Mucosa of rectum (tissue), 2 donors: ENCODE measurements around the gene ANKRD30B.
"Not testable (repeated sequence)": the region's sequence is repeated elsewhere in the genome, so short reads cannot be mapped to it uniquely, and the experiment has no call there.

Experiments
- H3K27ac ChIP-seq, 2 donors: one replicate each; pipeline ENCODE4 v1.7.0; 2013; ENCODE audit warnings: inconsistent platforms in 2 of 2, low read depth in 2 of 2, low read length in 2 of 2
- H3K27me3 ChIP-seq, 2 donors: one replicate each; pipeline ENCODE4 v1.7.0; 2013; ENCODE audit warnings: low read length in 2 of 2; ENCODE audit not compliant: control insufficient read depth in 2 of 2, insufficient read depth in 2 of 2
- H3K36me3 ChIP-seq, 2 donors: one replicate each; pipeline ENCODE4 v1.7.0; 2013; ENCODE audit warnings: low read length in 2 of 2; ENCODE audit not compliant: control insufficient read depth in 2 of 2, insufficient read depth in 2 of 2
- H3K4me1 ChIP-seq, 2 donors: one replicate each; pipeline ENCODE4 v1.7.0; 2013; ENCODE audit warnings: low read length in 2 of 2, mild to moderate bottlenecking in 1 of 2; ENCODE audit not compliant: control insufficient read depth in 2 of 2, insufficient read depth in 2 of 2
- H3K4me3 ChIP-seq, 2 donors: one replicate each; pipeline ENCODE4 v1.7.0; 2013; ENCODE audit warnings: low read length in 2 of 2
- H3K9ac ChIP-seq, 2 donors: one replicate each; pipeline ENCODE4 v1.7.0; 2013; ENCODE audit warnings: low read length in 2 of 2, low read depth in 1 of 2, mild to moderate bottlenecking in 1 of 2
- H3K9me3 ChIP-seq, 2 donors: one replicate each; pipeline ENCODE4 v1.7.0; 2013; ENCODE audit warnings: low read length in 2 of 2; ENCODE audit not compliant: control insufficient read depth in 2 of 2
- donor health status: healthy.
- donor health status: Normal muscosa, but diverticular disease.

ANKRD30B gene

DNA sequence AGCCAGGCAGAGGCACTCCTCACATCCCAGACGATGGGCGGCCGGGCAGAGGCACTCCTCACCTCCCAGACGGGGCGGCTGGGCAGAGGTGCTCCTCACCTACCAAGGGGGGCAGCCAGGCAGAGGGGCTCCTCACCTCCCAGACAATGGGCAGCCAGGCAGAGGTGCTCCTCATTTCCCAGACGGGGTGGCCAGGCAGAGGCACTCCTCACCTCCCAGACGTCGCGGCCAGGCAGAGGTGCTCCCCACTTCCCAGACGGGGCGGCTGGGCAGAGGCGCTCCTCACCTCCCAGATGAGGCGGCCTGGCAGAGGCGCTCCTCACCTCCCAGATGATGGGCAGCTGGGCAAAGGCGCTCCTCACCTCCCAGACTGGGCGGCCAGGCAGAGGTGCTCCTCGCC is 107.7 kb downstream of the ANKRD30B start:
- H3K9ac ChIP-seq, H3K27me3 ChIP-seq, H3K27ac ChIP-seq, H3K4me1 ChIP-seq, H3K9me3 ChIP-seq, H3K4me3 ChIP-seq, H3K36me3 ChIP-seq: not testable (repeated sequence)

GRCh38 chr18:14856256-14856655 is 108.3 kb downstream of the ANKRD30B start:
- H3K27me3 ChIP-seq, H3K4me1 ChIP-seq, H3K9me3 ChIP-seq, H3K27ac ChIP-seq, H3K36me3 ChIP-seq, H3K4me3 ChIP-seq, H3K9ac ChIP-seq: not testable (repeated sequence)

GRCh38 chr18:14858514-14858913 is 110.5 kb downstream of the ANKRD30B start:
- not testable (repeated sequence) for H3K27ac ChIP-seq, H3K27me3 ChIP-seq, H3K9ac ChIP-seq

GRCh38 chr18:14859995-14860394 is 112.0 kb downstream of the ANKRD30B start:
- not testable (repeated sequence) for H3K9ac ChIP-seq, H3K4me1 ChIP-seq, H3K9me3 ChIP-seq, H3K36me3 ChIP-seq, H3K4me3 ChIP-seq, H3K27me3 ChIP-seq, H3K27ac ChIP-seq

More at GRCh38 chr18:14858514-14858913, 110.5 kb downstream of the ANKRD30B start:
- H3K9me3 ChIP-seq, H3K4me3 ChIP-seq, H3K4me1 ChIP-seq, H3K36me3 ChIP-seq: not testable (repeated sequence)

DNA sequence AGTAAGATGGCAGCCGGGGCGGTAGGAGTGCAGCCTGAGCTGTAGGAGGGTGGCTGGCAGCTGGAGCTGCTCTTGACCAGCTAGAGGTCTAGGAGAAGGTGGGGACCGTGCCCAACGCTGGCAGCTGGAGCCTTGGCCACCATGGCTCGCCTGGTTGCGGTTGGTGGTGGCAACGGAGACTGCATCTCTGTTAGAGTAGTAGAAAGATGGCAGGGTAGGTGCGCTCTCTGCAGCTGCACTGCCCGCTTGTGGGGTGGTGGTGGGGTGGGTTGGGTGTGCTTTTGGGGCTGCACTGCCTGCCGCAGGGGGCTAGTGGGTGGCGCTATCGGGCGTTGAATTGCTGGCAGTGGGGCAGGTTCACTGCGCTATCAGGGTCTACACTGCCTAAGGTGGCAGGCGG is 118.5 kb downstream of the ANKRD30B start:
- not testable (repeated sequence) for H3K36me3 ChIP-seq, H3K4me1 ChIP-seq, H3K4me3 ChIP-seq, H3K27ac ChIP-seq, H3K9ac ChIP-seq, H3K27me3 ChIP-seq, H3K9me3 ChIP-seq

DNA sequence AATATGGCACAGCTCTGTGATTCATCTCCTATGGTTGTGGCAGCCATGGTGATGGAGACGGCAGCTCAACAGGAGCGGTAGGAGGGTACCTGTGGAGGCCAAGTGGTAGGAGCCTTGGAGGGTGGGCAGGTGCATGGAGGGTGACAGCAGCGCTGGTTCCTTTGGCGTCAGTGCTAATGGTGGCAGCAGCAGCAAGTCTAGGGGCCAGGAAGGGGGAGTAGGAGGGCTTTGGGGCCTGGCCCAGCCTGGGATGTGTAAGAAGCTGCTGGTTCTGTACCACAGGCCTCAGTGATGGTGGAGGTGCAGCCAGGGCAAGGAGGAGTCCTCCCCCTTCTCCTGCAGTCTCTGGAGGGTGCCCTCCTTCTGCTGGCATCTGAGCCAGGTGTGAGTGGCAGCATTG is 120.0 kb downstream of the ANKRD30B start:
- not testable (repeated sequence) for H3K27me3 ChIP-seq, H3K36me3 ChIP-seq, H3K9ac ChIP-seq, H3K4me3 ChIP-seq, H3K27ac ChIP-seq, H3K4me1 ChIP-seq, H3K9me3 ChIP-seq

GRCh38 chr18:14868825-14869224 is 120.9 kb downstream of the ANKRD30B start:
- H3K9ac ChIP-seq, H3K9me3 ChIP-seq, H3K4me1 ChIP-seq, H3K36me3 ChIP-seq, H3K4me3 ChIP-seq, H3K27me3 ChIP-seq, H3K27ac ChIP-seq: not testable (repeated sequence)

- H3K9me3 ChIP-seq, H3K36me3 ChIP-seq, H3K4me1 ChIP-seq, H3K27ac ChIP-seq, H3K27me3 ChIP-seq, H3K4me3 ChIP-seq, H3K9ac ChIP-seq: not testable (repeated sequence)
Measured at GRCh38 chr18:14878826-14879225, 130.9 kb downstream of the ANKRD30B start.

DNA sequence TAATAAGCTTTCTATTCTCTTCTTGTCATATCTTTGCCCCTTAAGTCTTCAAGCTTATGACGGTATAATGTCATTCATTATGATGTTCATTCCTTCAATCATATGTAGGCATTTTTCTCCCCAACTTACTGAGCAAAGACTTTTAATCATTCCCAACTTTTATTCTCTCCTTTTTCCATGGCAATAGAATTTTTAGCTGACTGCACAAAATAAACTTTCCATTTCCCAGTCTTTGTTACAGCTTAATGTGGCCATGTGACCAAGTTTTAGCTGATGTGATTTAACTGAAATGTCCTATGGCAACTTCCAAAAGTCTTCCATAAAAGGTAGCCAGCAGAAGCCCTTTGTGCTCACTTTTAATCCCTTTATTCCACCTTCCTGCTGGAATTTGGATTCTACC is 152.5 kb downstream of the ANKRD30B start:
- no peaks in the 10 kb centered on the region for H3K4me1 ChIP-seq
- H3K27me3 ChIP-seq = no peaks in the 10 kb centered on the region
- no peak overlapping the region for H3K4me3 ChIP-seq
- no peak overlapping the region for H3K27ac ChIP-seq
- H3K9me3 ChIP-seq = no peaks in the 10 kb centered on the region
- no peak overlapping the region for H3K9ac ChIP-seq
- no peaks in the 10 kb centered on the region for H3K36me3 ChIP-seq
